OCI-M2 (cell line): Measurements from ENCODE around the gene GTF2H4.
A peak's percentile ranks its signal among the peaks of the same experiment; 100 is the strongest.

ENCODE experiments used
- DNase-seq: peaks from one replicate; lab custom pipeline; 2025; ENCODE audit not compliant: unreplicated experiment; lab: John Stamatoyannopoulos, UW

The GTF2H4 gene

GRCh38 chr6:30954631-30955366 is 46.8 kb downstream of the GTF2H4 start:
- no peak for DNase-seq

GRCh38 chr6:30955367-30956042 is 47.5 kb downstream of the GTF2H4 start:
- peak; percentile 69 for DNase-seq

GRCh38 chr6:30957716-30958115 is 49.7 kb downstream of the GTF2H4 start:
- no peak for DNase-seq

- DNase-seq = no peak
These were observed 53.1 kb downstream of the GTF2H4 start for GRCh38 chr6:30960907-30961673.

- no peak for DNase-seq
These were observed 54.7 kb downstream of the GTF2H4 start for GRCh38 chr6:30962716-30963115.

GRCh38 chr6:30963641-30964040 is 55.6 kb downstream of the GTF2H4 start:
- DNase-seq = no peak
